K562 (cell line): ENCODE measurements around the gene USP43.

Experiments used
- ATF1 ChIP-seq, 2 experiments: fragments of 450-650 bp in 1 of 2; IDR thresholded peaks; 2 replicates each; pipeline ENCODE4 v1.6.1; 2016; ENCODE audit warnings: missing compliant biosample characterization in 1 of 2, missing genetic modification characterization in 1 of 2
- JUND ChIP-seq, 2 experiments: IDR thresholded peaks; 2 replicates in 1 of 2; 3 replicates in 1 of 2; pipeline ENCODE4 v1.6.1; 2011; ENCODE audit warnings: borderline replicate concordance in 2 of 2, low read depth in 2 of 2, low read length in 2 of 2, improper control_type of control experiment in 1 of 2, missing biosample characterization in 1 of 2, missing genetic modification characterization in 1 of 2, missing genetic modification reagents in 1 of 2
- KAT8 ChIP-seq: fragments of 450-650 bp; IDR thresholded peaks from 2 replicates; pipeline ENCODE4 v1.6.1; 2016; ENCODE audit warnings: low read depth, mild to moderate bottlenecking
- MLLT1 ChIP-seq, 2 experiments: fragments of 450-650 bp; IDR thresholded peaks; 2 replicates each; pipeline ENCODE4 v1.6.1; 2016
- NFATC3 ChIP-seq: fragments of 450-650 bp; IDR thresholded peaks from 2 replicates; pipeline ENCODE4 v1.6.1; 2017; ENCODE audit warnings: mild to moderate bottlenecking
- PML ChIP-seq: IDR thresholded peaks from 2 replicates; pipeline ENCODE4 v1.6.1; 2012; ENCODE audit warnings: low read length, inconsistent platforms
- RFX7 ChIP-seq: fragments of 250-450 bp; sonication (Bioruptor Pico); IDR thresholded peaks from 2 replicates; pipeline ENCODE4 v1.5.1; 2021; ENCODE audit warnings: mild to moderate bottlenecking
- ZBTB11 ChIP-seq, 3 experiments: fragments of 200-800 bp in 1 of 3; fragments of 250-450 bp in 1 of 3; fragments of 450-650 bp in 1 of 3; sonication (Bioruptor Pico) in 1 of 3; sonication (Bioruptor generic) in 1 of 3; formaldehyde crosslinking in 1 of 3; IDR thresholded peaks; 2 replicates each; pipeline versions ENCODE4 v1.6.1 to v1.8.0; 2016 to 2022; ENCODE audit warnings: mild to moderate bottlenecking in 2 of 3, missing genetic modification characterization in 2 of 3, missing compliant biosample characterization in 1 of 3, moderate library complexity in 1 of 3
- ZKSCAN1 ChIP-seq: fragments of 150-350 bp; IDR thresholded peaks from 2 replicates; pipeline ENCODE4 v1.6.1; 2016; ENCODE audit warnings: low read depth, low read length
- ZNF740 ChIP-seq, 3 experiments: fragments of 200-800 bp in 1 of 3; sonication (Bioruptor generic) in 1 of 3; sonication (generic) in 1 of 3; formaldehyde crosslinking in 1 of 3; IDR thresholded peaks; 2 replicates each; pipeline versions ENCODE4 v1.6.1 to v1.8.0; 2016 to 2022; ENCODE audit warnings: mild to moderate bottlenecking in 2 of 3, missing compliant biosample characterization in 2 of 3, missing genetic modification characterization in 2 of 3, missing genetic modification reagents in 1 of 3
- TF ChIP-seq, protein P1 (sequence below), 3 experiments: IDR thresholded peaks in 2 of 3; conservative IDR thresholded peaks in 1 of 3; 2 replicates each; pipeline ENCODE4 v1.5.1; 2011 to 2012; ENCODE audit warnings: low read length in 3 of 3, mild to moderate bottlenecking in 3 of 3, control low read depth in 2 of 3, improper control_type of control experiment in 1 of 3, inconsistent platforms in 1 of 3, low read depth in 1 of 3, mixed read lengths in 1 of 3, moderate library complexity in 1 of 3; ENCODE audit not compliant: insufficient read depth in 2 of 3

- no peak for TF ChIP-seq ZNF740 (CRISPR knock-in tag; IDR thresholded peaks at IDR 0.05)
- no peak for TF ChIP-seq ZNF740 (tag; IDR thresholded peaks at IDR 0.05)
- TF ChIP-seq RFX7 (CRISPR knock-in tag) = no peak
- no peak for TF ChIP-seq KAT8
- no peak for TF ChIP-seq ZKSCAN1
- no peak for TF ChIP-seq MLLT1 (IDR thresholded peaks at IDR 0.05)
- TF ChIP-seq JUND (IDR thresholded peaks at IDR 0.05; ENCODE audit: borderline replicate concordance, low read depth, low read length) = no peak
- no peak for TF ChIP-seq JUND (tag; IDR thresholded peaks at IDR 0.05; ENCODE audit: borderline replicate concordance, low read depth, low read length)
- TF ChIP-seq, protein P1, sequence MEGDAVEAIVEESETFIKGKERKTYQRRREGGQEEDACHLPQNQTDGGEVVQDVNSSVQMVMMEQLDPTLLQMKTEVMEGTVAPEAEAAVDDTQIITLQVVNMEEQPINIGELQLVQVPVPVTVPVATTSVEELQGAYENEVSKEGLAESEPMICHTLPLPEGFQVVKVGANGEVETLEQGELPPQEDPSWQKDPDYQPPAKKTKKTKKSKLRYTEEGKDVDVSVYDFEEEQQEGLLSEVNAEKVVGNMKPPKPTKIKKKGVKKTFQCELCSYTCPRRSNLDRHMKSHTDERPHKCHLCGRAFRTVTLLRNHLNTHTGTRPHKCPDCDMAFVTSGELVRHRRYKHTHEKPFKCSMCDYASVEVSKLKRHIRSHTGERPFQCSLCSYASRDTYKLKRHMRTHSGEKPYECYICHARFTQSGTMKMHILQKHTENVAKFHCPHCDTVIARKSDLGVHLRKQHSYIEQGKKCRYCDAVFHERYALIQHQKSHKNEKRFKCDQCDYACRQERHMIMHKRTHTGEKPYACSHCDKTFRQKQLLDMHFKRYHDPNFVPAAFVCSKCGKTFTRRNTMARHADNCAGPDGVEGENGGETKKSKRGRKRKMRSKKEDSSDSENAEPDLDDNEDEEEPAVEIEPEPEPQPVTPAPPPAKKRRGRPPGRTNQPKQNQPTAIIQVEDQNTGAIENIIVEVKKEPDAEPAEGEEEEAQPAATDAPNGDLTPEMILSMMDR (IDR thresholded peaks at IDR 0.05 in 2 of 3, conservative IDR thresholded peaks at IDR 0.05 in 1 of 3; ENCODE audit: insufficient read depth in 2 of 3, low read depth in 1 of 3, low read length in 3 of 3) = no peak
- no peak for TF ChIP-seq ATF1 (CRISPR knock-in tag; IDR thresholded peaks at IDR 0.05)
- no peak for TF ChIP-seq ATF1 (tag; IDR thresholded peaks at IDR 0.05)
- no peak for TF ChIP-seq NFATC3
- TF ChIP-seq ZBTB11 (CRISPR knock-in tag; IDR thresholded peaks at IDR 0.05) = no peak
- TF ChIP-seq PML = no peak
Measured at GRCh38 chr17:9766970-9767369, 121.7 kb downstream of the USP43 start.
